Embryonic facial prominence (tissue), 1 donor: ENCODE data around the gene HES2.
"Not testable (repeated sequence)": the region's sequence is repeated elsewhere in the genome, so short reads cannot be mapped to it uniquely, and the experiment has no call there.

Experiments
- DNase-seq: peaks from one replicate; pipeline ENCODE4 v3.0.0-alpha.2; 2016; ENCODE audit errors: extremely low spot score

HES2 gene

DNA sequence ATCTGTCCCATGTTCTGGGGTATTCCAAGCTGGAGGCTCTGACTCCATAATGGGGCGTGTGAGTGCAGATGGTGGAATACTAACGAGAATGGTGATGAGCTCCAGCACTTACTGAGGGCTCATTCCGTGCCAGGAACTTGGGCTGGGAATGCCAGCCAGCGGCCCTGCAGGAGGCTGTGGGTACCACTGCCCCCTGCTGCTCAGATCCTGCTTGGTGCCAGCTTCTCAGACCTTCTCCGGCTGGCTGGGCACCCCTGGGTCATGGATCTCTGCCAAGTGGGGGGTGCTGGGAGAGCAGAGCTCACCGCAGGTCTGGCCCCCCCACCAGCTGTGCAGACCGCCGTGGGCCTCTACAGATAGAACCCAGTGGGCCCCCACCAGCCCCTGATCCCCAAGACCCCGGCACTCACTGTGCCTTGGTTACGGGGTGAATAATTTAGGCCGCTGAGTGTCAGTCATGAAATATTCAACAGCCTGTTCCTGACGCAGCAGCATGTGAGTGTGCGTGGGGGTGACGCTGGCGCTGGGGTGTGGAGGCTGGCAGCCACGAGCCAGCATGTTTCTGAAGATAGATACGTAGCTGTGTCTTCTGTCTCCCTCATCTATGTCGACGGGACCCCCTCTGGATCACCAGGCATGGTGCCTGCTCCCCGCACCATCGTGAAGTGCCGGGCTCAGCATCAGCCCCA, 17.4 kb upstream of the HES2 start:
- DNase-seq, result not testable (repeated sequence)

DNA sequence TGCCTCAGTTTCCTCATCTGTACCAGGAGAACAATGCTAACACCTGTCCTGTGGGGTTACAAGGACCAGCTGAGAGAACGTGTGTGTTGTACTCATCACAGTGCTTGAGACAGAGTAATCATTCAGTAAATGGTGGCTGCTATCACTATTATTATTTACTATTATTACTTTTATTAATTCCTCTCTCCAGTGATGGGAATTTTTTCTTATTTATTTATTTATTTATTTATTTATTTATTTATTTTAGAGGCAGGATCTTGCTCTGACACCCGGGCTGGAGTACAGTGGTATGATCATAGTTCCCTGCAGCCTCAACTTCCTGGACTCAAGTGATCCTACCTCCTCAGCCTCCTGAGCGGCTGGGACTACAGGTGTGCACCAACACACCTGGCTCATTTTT, 16.6 kb upstream of the HES2 start:
- not testable (repeated sequence) for DNase-seq

DNA sequence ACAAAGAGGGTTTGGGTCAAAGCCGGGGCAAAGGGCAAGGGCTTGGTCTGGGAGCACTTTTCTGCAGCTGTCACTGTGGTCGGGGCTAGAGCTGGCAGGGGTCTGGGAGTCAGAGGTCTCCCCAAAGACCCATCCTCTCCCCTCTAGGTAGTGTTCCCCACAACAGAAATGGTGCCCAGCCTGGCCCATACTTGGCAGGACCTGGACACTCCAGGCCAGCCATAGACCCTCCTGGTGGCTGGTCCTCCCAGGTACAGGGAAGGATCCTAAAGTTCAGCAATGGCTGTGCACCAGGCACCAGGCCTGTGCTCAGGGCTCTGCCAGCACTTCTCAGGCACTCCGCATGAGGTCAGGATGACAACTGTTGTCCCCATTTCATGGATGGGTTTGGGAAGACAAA, 15.8 kb upstream of the HES2 start:
- no peak for DNase-seq

DNA sequence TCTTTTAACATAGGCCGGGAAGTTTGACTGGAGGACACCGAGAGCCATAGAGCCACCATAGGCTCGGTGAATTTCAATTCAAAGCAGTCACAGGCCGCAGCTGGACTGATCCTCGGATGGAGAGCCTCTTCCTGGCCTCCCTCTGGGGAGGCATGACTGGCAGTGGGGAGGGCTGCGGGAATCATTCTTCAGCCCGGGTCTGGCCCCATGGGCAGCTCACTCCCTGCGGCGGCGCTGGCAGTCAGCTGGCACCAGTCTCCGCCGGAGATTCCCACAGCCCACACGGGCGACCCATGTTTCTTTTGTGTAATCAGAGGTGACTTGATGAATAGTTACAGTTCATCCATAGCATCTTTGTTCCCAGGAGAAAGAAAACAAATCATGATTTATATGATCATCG, 15.4 kb upstream of the HES2 start:
- no peak for DNase-seq

DNA sequence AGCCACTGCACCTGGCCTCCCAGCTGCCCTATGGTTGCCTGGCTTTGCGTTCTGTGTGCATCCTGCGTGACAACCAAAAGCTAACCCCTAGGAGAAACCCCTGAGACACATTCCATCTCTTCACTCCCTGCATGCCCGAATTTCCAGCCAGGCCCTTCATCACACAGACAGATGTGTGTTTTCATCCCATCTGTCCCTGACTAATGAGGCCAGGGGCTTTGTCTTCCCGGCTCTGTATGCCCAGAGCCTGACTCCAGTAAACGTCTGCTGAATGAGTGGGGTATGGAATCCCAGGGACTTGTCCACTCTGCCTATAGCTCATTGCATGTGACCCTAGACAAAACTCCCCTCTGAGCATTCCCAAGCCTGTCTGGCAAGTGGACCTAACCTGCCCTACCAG, 14.5 kb upstream of the HES2 start:
- no peak for DNase-seq

DNA sequence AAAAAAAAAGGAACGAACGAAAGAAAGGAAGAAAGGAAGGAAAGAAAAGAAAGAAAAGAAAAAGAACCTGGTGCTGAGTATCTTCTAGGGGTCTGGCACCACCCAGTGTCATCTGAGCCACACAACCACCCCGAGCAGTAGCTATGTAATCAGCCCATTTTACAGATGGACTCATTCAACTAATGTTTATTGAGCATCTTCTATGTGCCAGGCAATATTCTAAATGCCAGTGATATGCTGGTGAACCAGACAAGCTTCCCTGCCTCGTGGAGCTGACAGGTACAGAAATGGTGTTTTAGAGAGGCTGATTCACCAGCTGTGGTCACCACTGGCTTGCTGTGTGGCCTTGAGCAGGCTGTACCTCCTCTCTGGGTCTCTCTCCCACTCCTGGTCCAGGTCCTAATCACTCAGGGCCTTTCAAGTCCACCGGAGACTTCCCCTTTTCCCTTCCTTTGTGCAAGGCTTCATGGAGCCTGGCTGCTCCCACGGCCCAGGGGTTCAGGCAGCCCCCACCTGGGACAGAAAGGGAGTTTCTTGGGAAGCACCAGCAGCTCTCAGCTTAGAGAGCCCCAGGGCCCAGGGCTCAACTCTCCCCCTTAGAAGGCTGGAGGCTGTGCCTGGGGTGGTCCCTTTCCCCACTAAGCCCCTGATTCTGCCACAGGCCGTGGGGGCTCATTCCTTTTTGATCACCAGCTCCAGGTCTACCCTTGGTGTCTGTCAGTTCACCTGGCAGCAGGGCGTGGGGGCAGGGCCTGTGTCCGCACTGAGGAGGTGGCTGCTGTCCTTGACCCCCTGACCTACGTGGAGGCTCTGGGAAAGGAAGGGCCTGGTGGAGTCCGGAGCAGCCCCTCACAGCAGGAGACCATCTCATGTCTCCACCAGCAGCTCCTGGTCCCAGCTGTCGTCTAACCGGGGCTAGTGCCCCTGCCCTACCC, 12.2 kb upstream of the HES2 start:
- not testable (repeated sequence) for DNase-seq

DNA sequence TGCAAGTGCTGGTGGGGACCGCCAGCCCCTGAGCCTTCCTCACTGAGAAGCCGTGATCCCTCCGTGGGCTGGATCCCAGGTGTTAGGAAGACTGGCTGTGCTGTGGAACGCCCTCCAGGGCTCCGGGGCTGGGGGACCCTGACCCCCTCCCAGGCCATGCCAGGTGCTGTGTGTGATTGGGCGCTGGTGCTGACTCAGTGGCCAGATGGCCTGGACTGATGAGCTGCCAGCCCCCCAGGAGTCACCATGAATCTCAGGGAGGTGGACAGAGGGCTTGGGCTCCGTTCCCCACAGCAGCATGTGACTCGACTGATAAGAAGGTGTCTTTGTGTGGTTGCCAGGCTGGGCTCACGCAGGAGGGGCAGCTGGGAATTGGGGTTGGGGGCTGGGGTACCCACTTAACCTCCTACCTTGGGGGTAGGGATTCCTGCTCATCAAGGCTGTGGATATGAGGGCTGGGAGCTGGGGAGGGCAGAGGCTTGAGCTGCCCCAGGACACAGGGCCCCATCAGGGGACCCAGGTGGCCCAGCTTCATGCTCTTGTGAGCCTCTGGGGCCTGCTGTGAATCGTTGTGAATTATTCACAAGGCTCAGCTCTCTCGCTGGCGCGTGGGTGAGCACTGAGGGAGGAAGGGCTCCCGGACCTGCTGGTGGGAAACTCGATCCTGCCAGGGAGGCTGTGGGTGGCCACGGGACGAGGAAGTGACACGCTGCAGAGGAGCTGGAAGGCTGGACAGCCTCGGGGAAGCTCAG, 10.1 kb upstream of the HES2 start:
- not testable (repeated sequence) for DNase-seq

DNA sequence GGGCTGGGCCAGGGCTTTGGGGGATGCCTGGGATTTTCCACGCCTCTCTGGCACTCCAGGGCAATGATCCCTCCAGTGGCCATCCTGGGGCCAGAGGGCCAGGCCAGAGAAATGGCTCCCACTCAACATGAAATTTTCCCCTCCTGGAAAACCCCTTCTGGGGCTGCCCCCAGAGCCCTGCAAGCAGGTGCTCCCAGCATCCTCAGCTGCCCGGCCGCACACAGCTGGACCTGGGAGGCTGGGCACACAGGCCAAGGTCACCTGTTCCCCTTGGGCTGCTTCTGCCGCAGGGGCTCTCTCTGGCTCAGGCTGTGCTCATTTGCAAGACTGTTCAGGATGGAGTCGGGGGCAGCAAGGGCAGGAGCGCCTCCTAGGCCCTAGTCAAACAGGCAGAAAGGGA, 8.7 kb upstream of the HES2 start:
- not testable (repeated sequence) for DNase-seq

DNA sequence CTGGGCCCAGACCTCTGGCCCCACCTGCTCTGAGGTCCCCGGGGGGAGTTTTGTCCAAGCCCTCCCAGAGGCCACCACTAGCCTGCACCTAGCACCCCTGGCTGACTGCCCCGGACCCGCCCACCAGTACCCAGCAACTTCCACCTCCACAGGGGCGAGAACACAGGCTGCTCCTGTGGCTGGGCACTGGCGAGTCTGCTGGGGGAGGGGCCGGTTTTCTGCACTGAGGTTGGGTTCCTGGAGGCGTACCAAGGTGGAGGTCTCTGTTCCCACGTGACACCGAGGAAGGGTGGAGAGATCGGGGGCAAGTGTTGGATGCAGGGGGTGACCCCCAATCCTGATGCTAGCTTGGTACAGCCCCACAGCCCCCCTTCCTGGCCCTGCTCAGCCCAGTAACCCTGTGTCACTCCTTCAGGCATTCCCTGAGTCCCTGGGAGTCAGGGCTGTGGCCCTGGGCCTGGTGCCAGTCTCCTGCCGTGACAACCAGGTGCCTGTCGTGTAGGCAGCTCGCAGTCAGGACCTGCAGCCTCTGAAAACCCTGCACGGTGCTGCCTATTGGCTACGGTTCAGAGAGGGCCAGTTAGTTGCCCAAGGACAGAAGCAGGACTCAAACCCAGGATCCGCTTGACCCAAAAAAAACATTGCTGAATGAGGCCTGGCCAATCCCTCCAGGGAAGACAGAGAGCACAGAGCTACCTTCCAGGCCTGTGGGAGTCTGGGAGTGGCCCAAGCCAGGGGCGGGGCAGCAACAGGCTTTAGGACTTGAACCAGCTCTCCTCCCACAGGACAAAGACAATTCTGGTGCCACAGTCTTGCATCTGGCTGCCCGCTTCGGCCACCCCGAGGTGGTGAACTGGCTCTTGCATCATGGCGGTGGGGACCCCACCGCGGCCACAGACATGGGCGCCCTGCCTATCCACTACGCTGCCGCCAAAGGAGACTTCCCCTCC, 8.0 kb upstream of the HES2 start:
- no peak for DNase-seq

DNA sequence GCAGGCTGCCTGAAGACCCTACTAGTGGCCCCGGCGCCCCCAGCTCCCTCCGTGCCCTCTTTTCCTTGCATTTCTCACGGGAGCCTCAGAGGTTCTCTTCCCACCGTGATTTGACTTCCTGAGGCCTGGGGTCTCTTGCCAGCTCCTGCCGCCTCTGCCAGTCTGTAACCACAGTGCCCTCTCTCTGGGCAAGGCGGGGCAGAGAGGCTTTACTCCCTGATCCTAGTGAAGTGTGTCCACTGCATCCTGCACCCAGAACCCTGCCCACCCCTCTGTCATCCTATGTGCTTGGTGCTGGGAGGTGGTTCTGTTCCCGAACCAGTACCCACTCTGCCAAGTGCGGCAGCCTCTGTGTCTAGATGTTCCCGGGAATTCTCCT, 7.2 kb upstream of the HES2 start:
- DNase-seq, result no peak

DNA sequence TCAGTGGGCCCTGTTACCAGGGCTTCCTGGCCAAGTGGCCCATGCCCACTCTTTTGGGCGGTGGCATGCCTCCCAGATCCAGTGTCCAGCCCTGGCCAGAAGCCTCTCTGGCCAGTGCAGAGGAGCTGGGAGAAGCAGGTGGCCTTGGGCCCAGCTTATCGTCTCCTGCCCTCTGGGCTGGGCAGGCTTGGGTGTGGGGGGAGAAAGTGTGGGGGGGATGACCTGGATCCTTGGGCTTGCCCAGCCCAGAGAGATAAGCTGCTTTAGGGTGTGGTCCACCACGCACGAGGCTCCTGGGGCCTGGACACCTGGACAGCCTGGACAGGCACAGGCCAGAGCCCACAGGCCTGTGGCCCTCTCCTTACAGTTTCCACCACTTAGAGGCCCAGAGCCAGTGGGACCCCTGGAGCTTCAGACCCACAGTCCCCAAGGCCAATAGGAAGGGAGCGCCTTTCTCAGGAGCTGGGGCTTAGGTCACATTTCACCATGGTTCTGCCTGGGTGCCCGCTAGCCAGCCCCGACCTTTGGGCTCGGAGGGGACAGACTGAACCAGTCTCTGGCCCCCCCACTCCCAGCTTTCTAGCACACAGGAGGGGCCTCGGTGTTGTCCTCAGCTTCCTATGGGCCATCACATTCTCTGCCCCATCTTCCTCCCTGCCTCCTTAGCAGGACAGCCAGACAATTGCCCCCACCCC, 6.7 kb upstream of the HES2 start:
- DNase-seq, result no peak

DNA sequence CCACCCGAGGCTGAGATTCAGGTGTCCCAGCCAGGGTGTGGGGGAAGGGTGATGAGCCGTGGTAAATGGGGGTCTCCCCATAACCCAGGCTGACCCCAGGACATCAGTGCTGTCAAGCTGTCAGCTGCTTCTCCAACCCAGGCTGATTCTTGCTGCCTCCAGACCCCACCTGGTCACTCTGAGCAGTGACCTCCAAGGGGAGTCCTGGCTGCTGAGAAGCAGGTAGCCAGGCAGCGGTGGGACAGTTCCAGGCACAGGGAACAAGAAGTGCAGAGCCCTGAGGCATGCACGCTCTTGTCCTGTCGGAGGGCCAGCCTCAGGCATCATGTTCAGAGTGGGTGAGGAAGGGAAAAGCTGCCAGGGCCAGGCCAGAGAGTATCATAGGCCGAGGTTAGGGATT, 5.9 kb upstream of the HES2 start:
- no peak for DNase-seq

DNA sequence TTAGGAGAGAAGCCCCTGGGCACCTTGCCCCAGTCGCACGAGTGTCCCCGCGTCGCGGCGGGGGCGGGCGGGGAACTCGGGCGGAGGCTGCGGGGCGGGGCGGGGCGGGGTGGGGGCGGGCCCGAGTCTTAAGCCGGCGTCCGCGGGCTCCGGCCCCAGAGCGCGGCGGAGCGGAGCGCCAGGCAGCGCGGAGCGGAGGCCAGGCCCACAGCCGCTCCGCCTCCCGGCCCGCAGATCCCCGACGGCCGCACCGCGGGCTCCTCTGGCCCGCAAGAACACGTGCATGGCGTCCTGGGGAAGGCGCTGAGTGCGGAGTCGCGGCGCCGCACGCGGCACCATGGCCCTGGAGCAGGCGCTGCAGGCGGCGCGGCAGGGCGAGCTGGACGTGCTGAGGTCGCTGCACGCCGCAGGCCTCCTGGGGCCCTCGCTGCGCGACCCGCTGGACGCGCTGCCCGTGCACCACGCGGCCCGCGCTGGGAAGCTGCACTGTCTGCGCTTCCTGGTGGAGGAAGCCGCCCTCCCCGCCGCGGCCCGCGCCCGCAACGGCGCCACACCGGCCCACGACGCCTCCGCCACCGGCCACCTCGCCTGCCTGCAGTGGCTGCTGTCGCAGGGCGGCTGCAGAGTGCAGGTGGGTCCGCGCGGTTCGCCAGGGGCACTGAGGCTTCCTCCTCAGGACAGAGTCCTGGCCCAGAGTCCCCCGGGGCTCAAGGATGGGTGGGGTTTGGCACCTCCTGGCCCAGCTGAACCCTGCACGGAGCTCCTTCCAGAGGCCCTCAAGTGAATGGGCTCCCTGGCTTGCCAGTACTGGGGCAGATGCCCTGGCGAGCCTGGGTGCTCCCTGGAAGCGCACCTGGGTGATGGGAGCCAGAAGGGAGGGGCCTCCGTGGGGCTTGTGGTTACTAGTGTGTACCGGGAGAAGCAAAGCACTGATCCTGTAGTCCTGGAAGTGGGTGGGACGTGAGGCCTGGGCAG, 5.2 kb upstream of the HES2 start, which contains the start of gene ESPN:
Gene ESPN (plus strand): TSS at position 158 of the 975 bp plus-strand sequence. CDS start 180 bp downstream, at position 338.
- no peak for DNase-seq

DNA sequence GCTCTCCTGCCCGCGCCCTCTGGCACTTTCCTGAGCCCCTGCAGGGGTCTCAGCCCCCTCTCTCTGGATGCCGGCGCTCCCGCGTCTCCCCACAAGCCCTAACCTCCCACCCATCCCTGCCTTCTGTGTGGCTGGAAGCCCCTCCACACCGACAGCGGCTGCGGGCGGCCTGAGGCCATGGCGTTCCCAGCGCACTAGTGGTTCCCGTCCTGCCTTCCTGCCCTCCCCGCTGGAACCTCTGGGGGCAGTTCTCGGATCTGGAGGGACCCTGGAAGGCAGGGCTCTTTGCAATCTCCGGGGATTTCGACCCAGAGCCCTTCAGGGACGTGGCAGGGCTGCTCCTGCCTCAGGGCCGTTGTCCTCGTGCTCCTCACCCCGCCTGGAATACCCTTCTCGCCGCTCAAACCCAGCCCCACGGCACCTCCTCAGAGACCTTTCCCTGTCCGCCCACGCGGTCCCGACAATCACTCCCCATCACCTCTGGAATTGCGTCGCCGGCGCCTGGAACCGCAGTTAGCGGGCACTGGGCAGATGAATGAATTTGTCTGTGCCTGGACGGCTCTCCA, 4.4 kb upstream of the HES2 start:
- no peak for DNase-seq

DNA sequence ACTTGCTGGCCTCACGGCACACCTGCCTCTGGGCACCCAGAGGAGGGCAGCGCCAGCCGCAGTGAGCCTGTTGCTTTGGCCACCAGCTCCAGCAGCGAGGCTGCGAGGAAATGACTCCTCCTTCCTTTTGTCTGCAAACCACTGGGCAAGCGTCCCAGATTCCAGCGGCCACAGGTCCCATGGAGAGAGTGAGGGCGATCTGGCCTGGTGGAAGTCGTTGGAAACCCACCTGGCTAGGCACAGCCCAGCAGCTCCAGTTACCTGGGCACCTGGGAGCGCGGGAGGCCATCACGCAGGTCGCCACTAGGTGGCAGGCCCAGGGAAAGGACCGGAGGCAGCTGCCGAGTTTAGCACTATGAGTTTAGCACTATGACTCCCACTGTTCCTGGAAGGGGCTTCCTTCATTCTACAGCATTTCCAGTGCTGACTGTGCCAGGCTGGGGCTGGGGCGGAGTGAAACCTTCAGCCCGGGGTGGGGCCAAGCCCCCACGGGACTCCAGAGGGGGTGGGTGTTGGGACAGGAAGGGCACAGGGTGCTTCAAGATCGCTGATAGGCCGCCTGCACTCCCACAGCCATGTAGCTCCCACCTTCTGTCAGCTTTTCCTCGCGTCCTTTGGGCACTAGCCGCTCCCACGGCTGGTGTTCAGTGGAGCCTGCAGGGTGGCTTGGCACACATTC, 3.7 kb upstream of the HES2 start:
- DNase-seq, result no peak

DNA sequence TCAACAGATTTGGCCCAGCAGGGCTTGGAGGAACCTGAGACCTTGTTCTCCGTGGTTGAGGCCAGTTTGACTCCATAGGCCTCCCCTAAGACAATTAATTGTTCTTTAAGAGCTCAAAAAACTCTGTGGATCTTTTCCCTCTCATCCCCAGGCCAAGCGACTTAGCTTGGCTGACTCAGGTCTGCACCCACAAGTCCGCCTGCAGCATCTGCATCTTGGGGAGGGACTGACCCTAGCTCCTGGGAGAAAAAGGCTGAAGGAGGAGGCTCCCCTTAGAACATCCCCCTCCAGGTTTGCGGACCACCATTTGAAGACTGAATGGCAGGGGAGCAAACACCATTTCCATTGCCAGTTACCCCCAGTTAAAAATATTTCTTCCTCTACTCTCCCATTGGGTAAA, 1.5 kb upstream of the HES2 start:
- no peak for DNase-seq

DNA sequence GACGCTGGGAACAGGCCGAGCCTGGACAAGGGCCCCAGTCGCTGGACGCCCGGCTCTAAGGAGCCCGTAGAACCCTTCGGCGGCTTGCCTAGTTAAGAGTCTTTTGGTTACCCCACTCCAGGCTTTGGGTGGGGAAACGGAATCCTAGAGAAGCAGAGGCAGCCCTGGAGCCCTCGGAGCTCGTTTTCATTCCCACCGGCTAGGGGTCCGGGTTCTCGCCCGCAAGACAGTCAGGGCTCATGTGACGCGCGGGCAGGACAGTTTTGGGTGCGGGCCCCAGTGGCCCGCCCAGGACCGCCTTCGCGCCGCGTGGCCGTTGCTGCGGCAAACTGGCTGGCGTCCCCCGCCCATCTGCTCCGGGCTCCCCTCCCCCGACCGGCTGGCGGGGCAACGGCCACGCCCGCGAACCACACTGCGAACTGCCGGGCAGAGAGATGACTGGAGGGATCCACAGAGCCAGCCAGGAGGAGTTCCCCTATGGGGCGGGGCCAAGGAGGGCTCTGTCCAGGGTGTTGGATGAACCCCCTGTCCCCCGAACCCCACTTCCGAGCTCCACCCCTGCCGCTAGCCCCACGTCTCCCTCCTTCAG, 829 bp upstream of the HES2 start:
- DNase-seq, result no peak

DNA sequence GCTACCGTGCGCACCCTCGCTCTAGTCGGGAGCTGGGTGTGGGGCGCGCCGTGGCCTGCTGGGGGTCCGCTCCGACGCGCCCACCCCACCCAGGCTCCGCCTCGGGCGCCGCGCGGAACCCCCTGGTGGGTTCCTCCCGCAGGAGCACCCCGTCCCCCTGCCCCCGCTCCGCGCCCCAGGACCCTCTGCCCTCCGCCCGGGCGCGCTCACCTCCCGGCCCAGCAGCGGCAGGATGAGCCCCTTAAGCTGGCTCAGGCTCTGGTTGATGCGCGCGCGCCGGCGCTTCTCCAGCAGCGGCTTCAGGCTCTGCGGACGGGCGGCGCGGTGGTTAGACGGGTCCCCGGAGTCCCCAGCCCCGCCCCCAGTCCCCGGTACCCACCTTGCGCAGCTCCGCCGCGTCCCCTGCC, 319 bp downstream of the HES2 start:
- DNase-seq, result no peak
